HTR-8/SVneo (cell line): Measurements from ENCODE around the gene SCNN1B.
"Not testable (repeated sequence)": the region's sequence is repeated elsewhere in the genome, so short reads cannot be mapped to it uniquely, and the experiment has no call there.

Source experiments
- DNase-seq: peaks from one replicate; pipeline ENCODE4 v3.0.0; 2011; ENCODE audit warnings: low spot score, mixed read lengths; ENCODE audit not compliant: insufficient read length
- FAIRE-seq: peaks from 2 replicates; lab custom pipeline; 2011; peaks lifted over from hg19 to GRCh38; lab: Jason Lieb, UNC

The SCNN1B gene

GRCh38 chr16:23345237-23345636, 43.1 kb downstream of the SCNN1B start:
- no peak for FAIRE-seq
- no peak for DNase-seq

GRCh38 chr16:23348579-23349469, 46.7 kb downstream of the SCNN1B start:
- DNase-seq (no peak), FAIRE-seq (no peak)

GRCh38 chr16:23351360-23351759, 49.3 kb downstream of the SCNN1B start:
- DNase-seq (no peak), FAIRE-seq (no peak)

- FAIRE-seq (no peak), DNase-seq (no peak)
Measured at GRCh38 chr16:23353440-23353839, 51.3 kb downstream of the SCNN1B start.

- FAIRE-seq = no peak
- DNase-seq = no peak
Measured at GRCh38 chr16:23354246-23354645, 52.1 kb downstream of the SCNN1B start.

- DNase-seq (no peak), FAIRE-seq (no peak)
Measured at GRCh38 chr16:23355106-23355670, 53.1 kb downstream of the SCNN1B start.

- DNase-seq = no peak
- no peak for FAIRE-seq
Measured at GRCh38 chr16:23356941-23357340, 54.8 kb downstream of the SCNN1B start.

- DNase-seq = no peak
- FAIRE-seq = no peak
Measured at GRCh38 chr16:23357761-23358290, 55.7 kb downstream of the SCNN1B start.

GRCh38 chr16:23359092-23359760, 57.1 kb downstream of the SCNN1B start:
- FAIRE-seq (no peak), DNase-seq (no peak)

- DNase-seq (no peak), FAIRE-seq (no peak)
Measured at GRCh38 chr16:23362460-23363317, 60.6 kb downstream of the SCNN1B start.

- FAIRE-seq = no peak
- DNase-seq = no peak
Measured at GRCh38 chr16:23365602-23366240, 63.6 kb downstream of the SCNN1B start.

GRCh38 chr16:23366341-23366740, 64.2 kb downstream of the SCNN1B start:
- not testable (repeated sequence) for FAIRE-seq, DNase-seq

- DNase-seq (no peak), FAIRE-seq (no peak)
Measured at GRCh38 chr16:23367564-23367963, 65.5 kb downstream of the SCNN1B start.

- DNase-seq = no peak
- no peak for FAIRE-seq
Measured at GRCh38 chr16:23367988-23368387, 65.9 kb downstream of the SCNN1B start.

GRCh38 chr16:23368469-23368868, 66.4 kb downstream of the SCNN1B start:
- no peak for DNase-seq
- FAIRE-seq = no peak

- FAIRE-seq (no peak), DNase-seq (no peak)
Measured at GRCh38 chr16:23369416-23369815, 67.3 kb downstream of the SCNN1B start.

GRCh38 chr16:23371368-23371767, 69.3 kb downstream of the SCNN1B start:
- DNase-seq (no peak), FAIRE-seq (no peak)

GRCh38 chr16:23373436-23374219, 71.5 kb downstream of the SCNN1B start:
- DNase-seq (no peak), FAIRE-seq (no peak)
